ENCODE data around the gene COX6B2.

DNA sequence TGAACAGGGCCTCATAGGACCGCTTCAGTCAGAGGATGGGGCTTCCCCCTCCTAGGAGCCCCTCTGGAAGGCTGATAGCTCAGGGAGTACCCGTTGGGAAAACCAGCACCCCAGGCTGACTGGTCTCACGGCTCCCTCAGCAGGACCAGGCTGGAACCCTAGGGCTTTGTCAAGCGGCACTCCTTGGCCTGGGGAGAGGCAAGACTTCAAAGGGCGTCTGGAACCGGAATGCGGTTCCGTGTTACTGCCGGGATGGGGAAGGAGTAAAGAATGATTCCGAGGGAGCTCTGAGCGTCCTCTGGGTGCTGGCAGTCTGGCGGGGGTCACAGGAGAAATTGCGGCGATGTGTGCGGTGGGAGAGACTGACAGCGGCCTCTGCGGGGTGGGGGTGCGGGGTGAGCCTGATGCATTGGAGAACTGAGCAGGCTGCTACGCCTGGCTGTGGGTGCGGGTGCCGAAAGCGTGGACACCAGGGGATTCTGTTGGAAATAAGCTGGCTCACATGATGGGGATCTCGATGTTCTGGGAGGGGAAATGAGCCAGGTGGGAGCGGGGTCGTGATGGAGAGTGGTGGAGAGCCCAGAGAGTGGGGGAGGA is 1.9 kb downstream of the COX6B2 start:
- TF ChIP-seq POLR2A (IDR thresholded peaks at IDR 0.05; ENCODE audit: low read depth, low read length) (no peak), EZH2 (IDR thresholded peaks at IDR 0.05; ENCODE audit: borderline replicate concordance, low read depth, low read length, severe bottlenecking) (no peak), POLR2AphosphoS5 (IDR thresholded peaks at IDR 0.05; ENCODE audit: insufficient read depth, low read depth, low read length) (no peak), MYC (IDR thresholded peaks at IDR 0.05; ENCODE audit: low read depth, low read length) (no peak), FOS (IDR thresholded peaks at IDR 0.05; ENCODE audit: borderline replicate concordance, insufficient read depth, low read length) (no peak), GATA2 (IDR thresholded peaks at IDR 0.05; ENCODE audit: insufficient read depth, insufficient read length, low read depth, low read length) (no peak), JUN (IDR thresholded peaks at IDR 0.05; ENCODE audit: borderline replicate concordance, insufficient read depth, insufficient read length, low read depth) (no peak)
- TF ChIP-seq, protein P1, sequence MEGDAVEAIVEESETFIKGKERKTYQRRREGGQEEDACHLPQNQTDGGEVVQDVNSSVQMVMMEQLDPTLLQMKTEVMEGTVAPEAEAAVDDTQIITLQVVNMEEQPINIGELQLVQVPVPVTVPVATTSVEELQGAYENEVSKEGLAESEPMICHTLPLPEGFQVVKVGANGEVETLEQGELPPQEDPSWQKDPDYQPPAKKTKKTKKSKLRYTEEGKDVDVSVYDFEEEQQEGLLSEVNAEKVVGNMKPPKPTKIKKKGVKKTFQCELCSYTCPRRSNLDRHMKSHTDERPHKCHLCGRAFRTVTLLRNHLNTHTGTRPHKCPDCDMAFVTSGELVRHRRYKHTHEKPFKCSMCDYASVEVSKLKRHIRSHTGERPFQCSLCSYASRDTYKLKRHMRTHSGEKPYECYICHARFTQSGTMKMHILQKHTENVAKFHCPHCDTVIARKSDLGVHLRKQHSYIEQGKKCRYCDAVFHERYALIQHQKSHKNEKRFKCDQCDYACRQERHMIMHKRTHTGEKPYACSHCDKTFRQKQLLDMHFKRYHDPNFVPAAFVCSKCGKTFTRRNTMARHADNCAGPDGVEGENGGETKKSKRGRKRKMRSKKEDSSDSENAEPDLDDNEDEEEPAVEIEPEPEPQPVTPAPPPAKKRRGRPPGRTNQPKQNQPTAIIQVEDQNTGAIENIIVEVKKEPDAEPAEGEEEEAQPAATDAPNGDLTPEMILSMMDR (IDR thresholded peaks at IDR 0.05; ENCODE audit: extremely low read depth in 1 of 2, insufficient read depth in 1 of 2, low read depth in 1 of 2, low read length in 2 of 2) = no peak
- TF ChIP-seq, protein P2, sequence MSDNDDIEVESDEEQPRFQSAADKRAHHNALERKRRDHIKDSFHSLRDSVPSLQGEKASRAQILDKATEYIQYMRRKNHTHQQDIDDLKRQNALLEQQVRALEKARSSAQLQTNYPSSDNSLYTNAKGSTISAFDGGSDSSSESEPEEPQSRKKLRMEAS (IDR thresholded peaks at IDR 0.05; ENCODE audit: insufficient read depth, insufficient read length) = no peak
